GM18505 (cell line): ENCODE data around the gene GPAM.
"Not testable (repeated sequence)": the region's sequence is repeated elsewhere in the genome, so short reads cannot be mapped to it uniquely, and the experiment has no call there.

ENCODE experiments used
- ATAC-seq: cut with Tn5 transposase; IDR thresholded peaks from one replicate; pipeline ENCODE4 v1.9.1; 2021; ENCODE audit not compliant: unreplicated experiment
- POLR2A ChIP-seq: IDR thresholded peaks from 4 replicates; pipeline ENCODE4 v1.6.1; 2011; ENCODE audit warnings: borderline replicate concordance; ENCODE audit not compliant: insufficient read depth, insufficient read length; ENCODE audit errors: extremely low read depth

The GPAM gene

DNA sequence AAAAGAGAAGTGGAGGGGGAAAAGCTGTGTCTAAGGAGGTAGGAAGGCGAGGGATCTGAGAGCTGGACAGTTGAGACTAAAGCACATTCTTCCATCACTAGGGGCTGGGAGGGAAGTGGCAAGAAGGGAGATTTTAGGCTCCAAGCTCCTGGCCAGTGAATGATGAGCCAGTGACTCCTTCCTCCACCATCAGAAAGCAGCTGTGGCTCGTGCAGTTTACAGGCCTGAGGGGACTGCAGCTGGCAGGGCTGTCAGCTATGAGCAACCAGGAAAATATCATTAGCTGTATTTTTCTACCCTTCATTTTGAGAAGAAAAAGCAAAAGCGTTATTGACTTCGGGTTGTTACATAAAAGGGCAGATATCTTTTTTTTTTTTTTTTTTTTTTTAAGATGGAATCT lies 60.7 kb downstream of the GPAM start:
- TF ChIP-seq POLR2A = no peak
- ATAC-seq = no peak

DNA sequence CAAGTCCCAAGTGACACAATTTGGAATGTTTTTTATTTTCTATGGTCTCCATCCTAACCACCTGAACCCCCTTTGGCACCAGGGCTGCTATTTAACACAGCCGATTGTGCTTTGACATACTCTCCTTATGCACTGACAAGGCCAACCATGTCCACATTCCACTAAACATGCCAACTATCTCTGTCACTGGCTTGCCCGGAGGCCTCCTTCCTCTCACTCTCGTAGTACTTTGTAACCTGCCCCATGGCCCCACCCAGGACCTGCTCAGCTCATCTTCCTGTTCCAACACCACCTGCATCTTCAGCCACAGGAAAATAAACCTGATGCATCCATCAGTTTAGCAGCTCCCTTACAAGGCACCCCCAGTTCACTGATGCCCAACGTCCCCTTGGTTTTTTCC lies 63.1 kb downstream of the GPAM start:
- TF ChIP-seq POLR2A = no peak
- no peak for ATAC-seq

GRCh38 chr10:112115781-112116385 lies 67.7 kb downstream of the GPAM start:
- ATAC-seq = peak; percentile 73
- no peak for TF ChIP-seq POLR2A

DNA sequence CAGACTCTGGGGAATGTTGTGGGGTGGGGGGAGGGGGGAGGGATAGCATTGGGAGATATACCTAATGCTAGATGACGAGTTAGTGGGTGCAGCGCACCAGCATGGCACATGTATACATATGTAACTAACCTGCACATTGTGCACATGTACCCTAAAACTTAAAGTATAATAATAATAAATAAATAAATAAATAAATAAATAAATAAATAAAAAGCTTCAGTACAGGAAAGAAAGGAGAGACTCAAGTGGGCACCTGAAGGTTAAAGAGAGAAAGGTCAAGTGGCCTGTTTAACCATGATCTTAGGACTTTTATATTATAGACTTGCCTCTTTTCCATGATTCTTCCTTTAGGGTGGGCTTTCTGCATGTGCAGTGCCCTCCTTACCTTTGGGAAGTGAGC lies 73.8 kb downstream of the GPAM start:
- ATAC-seq = not testable (repeated sequence)
